Ascending aorta (tissue), 2 donors: Measurements from ENCODE around the gene NOSTRIN. TPM values are rescaled to one million over a fixed set of nuclear protein-coding genes. Genes with fewer than 3 reads are reported as not detected.

ENCODE experiments used
- DNase-seq, 2 donors: peaks; one replicate each; pipeline ENCODE4 v3.0.0-alpha.2; 2019; ENCODE audit warnings: low spot score in 2 of 2
- H3K27ac ChIP-seq, 2 donors: fragments of 200-600 bp; sonication (generic); one replicate each; pipeline ENCODE4 v1.5.1; 2016 to 2017; ENCODE audit warnings: mild to moderate bottlenecking in 1 of 2
- H3K27me3 ChIP-seq: fragments of 200-600 bp; sonication (generic); one replicate; pipeline ENCODE4 v1.5.1; 2017
- H3K36me3 ChIP-seq, 2 donors: fragments of 200-600 bp; sonication (generic); one replicate each; pipeline ENCODE4 v1.5.1; 2016
- H3K4me1 ChIP-seq, 2 donors: fragments of 200-600 bp; sonication (generic); one replicate each; pipeline ENCODE4 v1.5.1; 2016 to 2017; ENCODE audit warnings: mild to moderate bottlenecking in 1 of 2
- H3K4me3 ChIP-seq, 2 donors: fragments of 200-600 bp; sonication (generic); one replicate each; pipeline ENCODE4 v1.5.1; 2016 to 2017; ENCODE audit warnings: mild to moderate bottlenecking in 1 of 2
- H3K9me3 ChIP-seq, 2 donors: fragments of 200-600 bp; sonication (generic); one replicate each; pipeline ENCODE4 v1.5.1; 2016
- CTCF ChIP-seq, 3 experiments: fragments of 200-600 bp in 2 of 3; fragments of 450-650 bp in 1 of 3; sonication (generic) in 2 of 3; IDR thresholded peaks; one replicate each; pipeline ENCODE4 v1.5.1; 2016 to 2019; ENCODE audit warnings: antibody characterized with exemption in 3 of 3, mild to moderate bottlenecking in 1 of 3, moderate library complexity in 1 of 3
- intact Hi-C: fragments of 100-400 bp; cut with DNase I; formaldehyde crosslinking; loops from one replicate; pipeline ENCODE4 v1.15.1; 2023
- total RNA-seq: library from RNA; depleted of rRNA; stranded (reverse); fragments of >200 nt; gene quantifications from one replicate; pipeline ENCODE4 v1.1.0, GENCODE V29; 2016

Gene NOSTRIN
- total RNA-seq, 1 donor from 2014 or later = 7.8 TPM

- Histone ChIP-seq H3K4me1 (no peaks in the 10 kb centered on the region), H3K27me3 (no peaks in the 10 kb centered on the region), H3K9me3 (no peaks in the 10 kb centered on the region), H3K36me3 (no peaks in the 10 kb centered on the region), H3K4me3 (no peak overlapping the region), H3K27ac (no peak overlapping the region)
- intact Hi-C loops = loop anchor here (10.0 kb wide), 1 partner anchor 568 kb away; no protein-coding TSS in a partner anchor
- TF ChIP-seq CTCF (IDR thresholded peaks at IDR 0.05) = no peak
- DNase-seq = no peak
Observed at GRCh38 chr2:168912901-168913369, 110.5 kb downstream of the NOSTRIN start.

- TF ChIP-seq CTCF (IDR thresholded peaks at IDR 0.05) = no peak
- Histone ChIP-seq H3K27ac (no peak overlapping the region), H3K9me3 (no peaks in the 10 kb centered on the region), H3K4me3 (no peak overlapping the region), H3K27me3 (no peaks in the 10 kb centered on the region), H3K36me3 (no peaks in the 10 kb centered on the region), H3K4me1 (no peaks in the 10 kb centered on the region)
- no peak for DNase-seq
- intact Hi-C loops = loop anchor here (10.0 kb wide), 1 partner anchor 569 kb away; no protein-coding TSS in a partner anchor
Observed at GRCh38 chr2:168913495-168913894, 111.1 kb downstream of the NOSTRIN start.

Other genes with a start within 250 kb of the NOSTRIN start
- gene SPC25, start 87.8 kb downstream of the NOSTRIN start, total RNA-seq = not detected
- not detected for gene G6PC2, start 98.7 kb downstream of the NOSTRIN start, total RNA-seq
- gene ABCB11, start 228.7 kb downstream of the NOSTRIN start, total RNA-seq = not detected